ENCODE measurements around the gene CNEP1R1. TPM values are rescaled to one million over a fixed set of nuclear protein-coding genes. Genes with fewer than 3 reads are reported as not detected.

Gene CNEP1R1
- total RNA-seq, 4 donors from 2014 or later = 7.6 to 21.6 (median 14.9) TPM

DNA sequence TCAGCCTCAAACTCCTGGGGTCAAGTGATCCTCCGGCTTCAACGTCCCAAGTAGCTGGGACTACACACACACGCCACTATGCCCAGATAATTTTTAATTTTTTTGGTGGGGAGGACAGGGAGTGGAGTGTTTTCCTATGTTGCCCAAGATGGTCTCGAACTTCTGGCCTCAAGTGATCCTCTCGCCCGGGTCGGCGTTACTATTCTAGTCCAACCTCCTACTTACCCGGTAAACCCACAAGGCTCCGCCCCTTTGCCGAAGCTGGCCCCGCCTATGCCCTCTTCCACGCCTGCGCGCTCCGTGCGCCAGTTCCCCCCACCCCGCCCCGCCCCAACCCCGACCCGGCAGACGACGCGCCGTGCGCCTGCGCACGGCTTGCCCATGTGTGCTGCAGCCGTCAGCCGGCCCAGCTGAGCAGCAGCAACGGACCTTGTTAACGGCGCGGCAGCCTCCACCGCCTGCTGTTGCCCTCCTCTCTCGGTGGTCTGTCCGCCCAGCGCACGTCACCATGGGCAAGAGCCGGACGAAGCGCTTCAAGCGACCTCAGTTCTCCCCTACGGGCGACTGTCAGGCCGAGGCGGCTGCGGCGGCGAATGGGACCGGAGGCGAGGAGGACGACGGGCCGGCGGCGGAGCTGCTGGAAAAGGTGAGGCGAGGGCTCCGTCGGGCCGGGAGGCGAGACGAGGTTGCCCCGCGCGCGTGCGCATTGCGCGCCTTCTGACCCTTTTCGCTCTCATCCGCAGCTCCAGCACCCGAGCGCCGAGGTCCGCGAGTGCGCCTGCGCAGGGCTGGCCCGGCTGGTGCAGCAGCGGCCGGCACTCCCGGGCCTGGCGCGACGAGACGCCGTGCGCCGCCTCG, 40.8 kb downstream of the CNEP1R1 start, which contains the start of gene HEATR3:
Gene HEATR3, plus strand, starts transcription at position 347 of the 858 bp plus-strand sequence. Its CDS starts 162 bp downstream, at position 509.
- intact Hi-C loops (cut with DNase I; ENCODE audit: low total_unique reads) (no loop called here), in situ Hi-C loops (cut with MboI; ENCODE audit: low pct_ligation_motif_present in 1 of 4, low pct_unique_long_range_greater_than_20kb in 1 of 4, low sequenced_read_pairs in 3 of 4) (loop anchor here in 1 of 4 donors (25.0 kb wide), 1 partner anchor 104 kb away; no protein-coding TSS in a partner anchor)
- Histone ChIP-seq H3K27me3 (no peaks in the 10 kb centered on the region), H3K27ac (peak within 1 kb of the TSS; percentile 92 to 100 (median 98)), H3K9me3 (no peaks in the 10 kb centered on the region), H3K4me3 (peak within 1 kb of the TSS; percentile 53 to 99 (median 93)), H3K4me1 (peaks cover 13 to 21% (median 16%) of the 10 kb centered on the region in 4 donors), H3K36me3 (no peaks in the 10 kb centered on the region)
- 3% methylated on average over 83 of the region's 91 CpGs; no CpG with 5 or more reads in 1 of the 2 donors for WGBS, 2 donors (ENCODE audit: low coverage in 1 of 2)
- peak; percentile 96 for DNase-seq
- TF ChIP-seq POLR2AphosphoS5 (IDR thresholded peaks at IDR 0.05) (peak; percentile 20 to 77 (median 63)), EP300 (IDR thresholded peaks at IDR 0.05; ENCODE audit: low read depth) (no peak), POLR2A (IDR thresholded peaks at IDR 0.05) (peak; percentile 51)
- TF ChIP-seq, protein P1, sequence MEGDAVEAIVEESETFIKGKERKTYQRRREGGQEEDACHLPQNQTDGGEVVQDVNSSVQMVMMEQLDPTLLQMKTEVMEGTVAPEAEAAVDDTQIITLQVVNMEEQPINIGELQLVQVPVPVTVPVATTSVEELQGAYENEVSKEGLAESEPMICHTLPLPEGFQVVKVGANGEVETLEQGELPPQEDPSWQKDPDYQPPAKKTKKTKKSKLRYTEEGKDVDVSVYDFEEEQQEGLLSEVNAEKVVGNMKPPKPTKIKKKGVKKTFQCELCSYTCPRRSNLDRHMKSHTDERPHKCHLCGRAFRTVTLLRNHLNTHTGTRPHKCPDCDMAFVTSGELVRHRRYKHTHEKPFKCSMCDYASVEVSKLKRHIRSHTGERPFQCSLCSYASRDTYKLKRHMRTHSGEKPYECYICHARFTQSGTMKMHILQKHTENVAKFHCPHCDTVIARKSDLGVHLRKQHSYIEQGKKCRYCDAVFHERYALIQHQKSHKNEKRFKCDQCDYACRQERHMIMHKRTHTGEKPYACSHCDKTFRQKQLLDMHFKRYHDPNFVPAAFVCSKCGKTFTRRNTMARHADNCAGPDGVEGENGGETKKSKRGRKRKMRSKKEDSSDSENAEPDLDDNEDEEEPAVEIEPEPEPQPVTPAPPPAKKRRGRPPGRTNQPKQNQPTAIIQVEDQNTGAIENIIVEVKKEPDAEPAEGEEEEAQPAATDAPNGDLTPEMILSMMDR (IDR thresholded peaks at IDR 0.05) = peak in 1 of 5 experiments; percentile 30

DNA sequence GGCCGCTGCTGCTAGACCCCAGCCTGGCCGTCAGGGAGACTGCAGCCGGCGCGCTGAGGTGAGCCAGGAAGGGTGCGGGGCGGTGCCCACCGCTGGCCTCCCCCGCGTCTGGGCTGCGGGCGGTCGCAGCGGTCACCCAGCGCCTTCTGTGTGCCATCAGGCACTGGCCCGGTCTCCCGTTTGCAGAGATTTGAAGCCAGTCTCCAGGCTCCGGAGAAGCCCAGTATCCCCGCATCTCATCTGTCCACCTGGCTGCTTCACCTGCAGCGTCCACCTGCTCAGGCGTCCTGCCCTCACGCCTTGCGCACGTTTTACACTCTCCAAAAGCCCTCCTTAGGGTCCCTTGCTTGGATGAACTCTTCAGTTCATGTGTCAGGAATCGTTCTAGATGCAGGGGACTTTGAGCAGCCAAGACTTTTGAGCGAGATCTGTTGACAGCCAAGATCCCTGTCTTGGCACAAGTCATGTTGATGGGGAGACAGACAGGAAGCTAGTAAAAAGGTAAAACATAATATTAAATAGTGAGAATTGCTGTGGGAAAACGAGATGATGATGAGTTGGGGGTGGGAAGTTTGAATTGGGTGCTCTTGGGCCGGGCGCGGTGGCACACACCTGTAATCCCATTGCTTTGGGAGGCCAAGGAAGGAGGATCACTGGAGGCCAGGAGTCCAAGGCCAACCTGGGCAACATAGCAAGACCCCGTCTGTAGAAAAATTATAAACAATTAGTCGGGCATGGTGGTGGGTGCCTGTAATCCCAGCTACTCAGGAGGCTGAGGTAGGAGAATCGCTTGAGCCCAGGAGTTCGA, 41.7 kb downstream of the CNEP1R1 start:
- Histone ChIP-seq H3K27ac (peak overlapping the region; percentile 92 to 100 (median 98)), H3K27me3 (no peaks in the 10 kb centered on the region), H3K4me1 (peaks cover 13 to 21% (median 16%) of the 10 kb centered on the region in 4 donors), H3K9me3 (no peaks in the 10 kb centered on the region), H3K36me3 (no peaks in the 10 kb centered on the region), H3K4me3 (peak overlapping the region; percentile 53 to 99 (median 93))
- intact Hi-C loops (cut with DNase I; ENCODE audit: low total_unique reads) = no loop called here
- WGBS, 2 donors (ENCODE audit: low coverage in 1 of 2) = 0 to 36% methylated on average over 1 to 20 of the region's 34 CpGs
- in situ Hi-C loops (cut with MboI; ENCODE audit: low pct_ligation_motif_present in 1 of 4, low pct_unique_long_range_greater_than_20kb in 1 of 4, low sequenced_read_pairs in 3 of 4) = loop anchor here in 1 of 4 donors (25.0 kb wide), 1 partner anchor 104 kb away; no protein-coding TSS in a partner anchor
- no peak for DNase-seq
- no peak for TF ChIP-seq POLR2AphosphoS5 (IDR thresholded peaks at IDR 0.05)
- TF ChIP-seq POLR2A (IDR thresholded peaks at IDR 0.05) = no peak
- TF ChIP-seq, protein P1 (IDR thresholded peaks at IDR 0.05) = peak in 1 of 5 experiments; percentile 8

DNA sequence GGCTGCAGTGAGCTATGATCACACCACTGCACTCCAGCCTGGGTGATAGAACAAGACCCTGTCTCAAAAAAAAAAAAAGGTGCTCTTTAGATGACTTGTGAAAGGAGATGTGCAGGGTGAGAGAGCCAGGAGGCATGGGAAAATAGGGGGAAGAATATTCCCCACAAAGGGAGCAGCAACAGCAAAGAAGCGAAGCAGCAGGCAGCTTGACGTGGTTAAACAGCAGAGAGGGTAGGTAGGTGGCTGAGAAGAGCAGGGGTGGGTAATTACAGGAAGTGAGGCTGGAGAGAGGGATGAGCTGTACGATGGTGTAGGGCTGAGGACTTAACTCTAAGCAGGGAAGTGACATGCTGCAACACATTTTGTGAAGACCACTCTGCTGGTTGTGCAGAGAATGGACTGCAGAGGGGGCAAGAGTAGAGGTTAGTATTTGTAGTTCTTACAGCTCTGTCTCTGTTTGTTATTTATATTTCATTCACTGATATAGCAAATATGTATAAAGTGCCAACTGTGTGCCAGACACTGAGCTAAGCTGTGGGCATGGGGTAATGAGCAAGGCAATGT, 42.3 kb downstream of the CNEP1R1 start:
- no peak for DNase-seq
- in situ Hi-C loops (cut with MboI; ENCODE audit: low pct_ligation_motif_present in 1 of 4, low pct_unique_long_range_greater_than_20kb in 1 of 4, low sequenced_read_pairs in 3 of 4) (loop anchor here in 1 of 4 donors (25.0 kb wide), 1 partner anchor 105 kb away; no protein-coding TSS in a partner anchor), intact Hi-C loops (cut with DNase I; ENCODE audit: low total_unique reads) (no loop called here)
- H3K4me3 ChIP-seq = peak overlapping the region in 1 of 4 donors; percentile 99
- no peak overlapping the region for H3K27ac ChIP-seq
- no peaks in the 10 kb centered on the region for H3K9me3 ChIP-seq
- H3K4me1 ChIP-seq = peaks cover 13 to 21% (median 16%) of the 10 kb centered on the region in 4 donors
- TF ChIP-seq POLR2AphosphoS5 (IDR thresholded peaks at IDR 0.05) (no peak), EP300 (IDR thresholded peaks at IDR 0.05; ENCODE audit: low read depth) (no peak), POLR2A (IDR thresholded peaks at IDR 0.05) (no peak)
- TF ChIP-seq, protein P1 (IDR thresholded peaks at IDR 0.05) = peak; percentile 12 to 28 (median 20)
- H3K27me3 ChIP-seq = no peaks in the 10 kb centered on the region
- WGBS, 2 donors (ENCODE audit: low coverage in 1 of 2) = 0 to 39% methylated on average over 1 to 3 of the region's 3 CpGs
- no peaks in the 10 kb centered on the region for H3K36me3 ChIP-seq
